Nucleus accumbens (tissue), 56 donors: Measurements from ENCODE around the gene CAPN5.
"Not testable (repeated sequence)": the region's sequence is repeated elsewhere in the genome, so short reads cannot be mapped to it uniquely, and the experiment has no call there.

ENCODE experiments used
- DNase-seq, 56 donors: peaks; one replicate each; lab custom pipeline; 2025; lab: John Stamatoyannopoulos, UW

The CAPN5 gene

DNA sequence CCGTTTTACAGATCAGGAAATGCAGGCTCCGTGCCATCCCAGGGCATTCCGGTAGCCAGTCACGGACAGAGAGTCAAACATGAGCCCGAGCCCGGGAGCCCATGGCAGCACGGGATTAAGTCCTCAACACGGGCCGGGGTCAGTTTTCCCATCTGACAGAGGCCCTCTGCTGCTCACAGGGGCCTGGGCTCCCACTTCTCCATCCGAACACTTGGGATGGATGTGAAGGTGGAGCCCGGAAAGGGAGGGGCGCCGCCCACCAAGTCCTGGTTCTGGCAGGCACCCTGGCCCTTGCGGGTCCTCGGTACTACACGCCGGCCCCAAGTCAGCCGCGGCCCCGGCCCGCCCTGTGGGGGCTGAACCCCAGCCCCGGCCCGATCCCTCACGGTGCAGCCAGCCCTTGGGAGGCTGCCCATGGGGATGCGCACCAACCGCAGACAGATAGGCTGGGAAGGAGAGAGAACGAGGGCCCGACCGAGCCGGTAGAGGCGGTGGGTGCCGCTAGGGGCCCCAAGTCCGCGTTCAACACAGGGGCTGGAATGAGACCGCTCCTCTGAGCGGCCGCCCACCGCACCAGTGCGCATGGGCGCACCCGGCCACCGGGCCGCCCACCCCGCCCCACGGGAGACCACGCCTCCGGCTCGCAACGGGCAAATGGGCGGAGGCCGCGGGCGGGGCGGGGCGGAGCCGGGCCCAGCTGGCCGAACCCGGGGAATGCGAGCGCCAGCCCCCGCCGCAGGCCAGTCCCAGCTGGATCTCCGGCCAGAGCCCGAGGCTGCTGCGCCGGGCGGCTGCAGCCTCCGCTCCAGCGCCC, at the start of gene CAPN5:
CAPN5 (plus strand) TSS at position 743 of the 814 bp plus-strand sequence. CDS start 17,916 bp downstream, outside the sequence.
- peak in 55 of 56 donors; percentile 51 to 96 (median 88) for DNase-seq

- DNase-seq: not testable (repeated sequence)
Observed at GRCh38 chr11:77018396-77018924, 48.3 kb upstream of the CAPN5 start.

GRCh38 chr11:77019976-77020595, 46.7 kb upstream of the CAPN5 start:
- no peak for DNase-seq

- DNase-seq: no peak
Observed at GRCh38 chr11:77020734-77021133, 46.0 kb upstream of the CAPN5 start.

DNA sequence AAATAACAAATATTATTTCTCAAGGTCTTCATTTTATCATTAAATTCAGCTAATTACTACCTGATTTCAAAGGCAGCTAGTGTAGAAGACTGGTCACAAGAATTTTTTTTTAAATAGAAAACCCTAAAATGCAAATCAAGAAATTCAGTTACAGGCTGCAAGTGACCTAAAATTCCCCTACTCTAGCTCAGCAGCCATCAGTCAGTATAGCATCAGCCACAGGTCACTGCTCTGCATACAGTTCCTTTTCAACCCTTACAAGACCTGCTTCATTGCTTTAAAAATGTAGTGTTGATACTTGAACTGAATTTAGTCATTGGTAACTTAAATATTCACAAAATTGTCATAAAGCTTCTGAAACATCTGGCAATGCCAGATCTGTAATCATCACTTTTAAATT, 42.0 kb upstream of the CAPN5 start:
- DNase-seq: no peak

GRCh38 chr11:77026221-77026620, 40.5 kb upstream of the CAPN5 start:
- no peak for DNase-seq

DNA sequence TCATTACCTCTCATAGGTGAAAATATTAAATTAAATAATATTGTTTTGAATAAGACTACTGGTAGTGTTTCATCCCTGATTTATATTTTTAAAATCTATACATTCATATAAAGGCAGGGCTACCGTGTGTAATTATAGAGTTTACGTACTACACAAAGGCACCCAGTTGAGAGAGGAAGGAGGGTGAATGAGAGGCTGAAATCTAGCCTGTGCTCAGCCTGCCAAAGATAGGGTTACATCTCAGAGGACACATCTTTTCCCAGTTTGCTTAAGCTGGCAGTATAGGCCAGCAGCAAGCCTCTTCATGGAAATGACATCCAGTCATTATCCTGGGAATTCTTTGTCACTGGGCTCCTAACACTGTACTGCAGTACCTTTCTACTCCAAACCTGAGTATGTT, 40.0 kb upstream of the CAPN5 start:
- DNase-seq: no peak

DNA sequence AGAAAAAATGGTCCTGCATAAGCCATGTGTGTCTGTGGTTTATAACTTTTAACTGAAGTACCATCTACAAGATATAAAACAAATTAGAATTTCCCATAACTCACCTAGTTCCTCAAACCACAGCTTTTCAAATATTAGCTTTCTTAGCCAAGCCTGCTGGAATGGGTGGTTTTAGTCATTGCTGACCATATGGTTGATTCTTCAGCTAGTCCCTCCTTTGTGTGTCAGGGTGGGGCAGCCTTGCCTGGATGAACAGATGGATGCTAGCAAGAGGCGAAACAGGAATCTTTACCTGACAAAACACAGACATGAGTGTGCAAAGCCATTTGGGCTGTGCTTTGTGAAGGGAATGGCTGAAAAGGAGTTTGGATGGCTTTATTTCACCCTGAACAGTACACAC, 39.5 kb upstream of the CAPN5 start:
- no peak for DNase-seq

- DNase-seq: no peak
Observed at GRCh38 chr11:77029829-77030228, 36.9 kb upstream of the CAPN5 start.

DNA sequence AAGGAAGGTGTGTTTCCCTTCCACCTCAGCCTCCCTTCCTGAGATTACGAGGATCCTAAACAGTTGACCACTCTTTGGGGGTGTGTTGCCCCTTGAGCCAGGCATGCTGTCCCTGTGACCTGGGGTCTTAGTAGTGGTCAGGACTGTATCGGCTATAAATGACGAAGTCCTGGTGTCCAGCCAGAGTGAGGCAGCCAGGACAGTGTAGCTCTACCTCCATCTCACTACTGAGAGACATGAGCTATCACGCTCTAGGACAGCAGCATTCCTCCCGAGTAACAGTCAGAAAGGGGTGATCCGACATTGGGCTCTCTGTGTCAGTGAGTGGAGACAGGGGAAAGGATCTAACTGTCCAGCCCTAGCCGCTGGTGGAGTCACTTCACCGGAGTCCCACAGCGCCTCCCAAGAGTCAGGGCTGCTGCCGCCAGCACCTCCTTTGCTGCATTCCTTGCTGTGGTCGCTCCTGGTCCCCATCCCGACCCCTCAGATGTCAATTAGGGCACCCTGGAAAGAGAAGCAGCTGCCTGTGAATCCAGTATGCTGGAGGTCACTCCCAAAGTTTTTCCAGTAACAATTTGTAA, 35.8 kb upstream of the CAPN5 start:
- DNase-seq: no peak

GRCh38 chr11:77031599-77031998, 35.2 kb upstream of the CAPN5 start:
- no peak for DNase-seq

- no peak for DNase-seq
Observed at GRCh38 chr11:77035039-77035438, 31.7 kb upstream of the CAPN5 start.

- DNase-seq: no peak
Observed at GRCh38 chr11:77035580-77035979, 31.2 kb upstream of the CAPN5 start.

DNA sequence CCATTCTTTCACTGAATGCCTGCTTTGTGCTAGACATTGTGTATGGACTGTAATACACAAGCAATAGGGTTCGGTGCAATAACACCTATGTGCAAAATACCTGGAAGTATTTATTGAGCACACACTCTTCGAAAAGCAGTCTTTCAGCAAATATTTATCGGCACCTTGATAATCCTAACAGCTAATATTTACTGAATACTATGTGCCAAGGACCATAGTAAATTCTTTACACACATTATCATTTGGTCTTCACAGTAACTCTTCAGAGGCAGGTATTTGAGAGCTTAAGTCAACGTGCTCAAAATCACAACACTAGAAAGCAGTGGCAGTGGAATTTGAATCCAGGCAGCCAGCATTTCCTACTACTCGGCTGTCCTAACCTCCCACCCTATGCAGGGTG, 30.4 kb upstream of the CAPN5 start:
- no peak for DNase-seq

- DNase-seq: no peak
Observed at GRCh38 chr11:77037057-77037456, 29.7 kb upstream of the CAPN5 start.

- no peak for DNase-seq
Observed at GRCh38 chr11:77038029-77038824, 28.5 kb upstream of the CAPN5 start.

- no peak for DNase-seq
Observed at GRCh38 chr11:77038825-77039326, 27.9 kb upstream of the CAPN5 start.

DNA sequence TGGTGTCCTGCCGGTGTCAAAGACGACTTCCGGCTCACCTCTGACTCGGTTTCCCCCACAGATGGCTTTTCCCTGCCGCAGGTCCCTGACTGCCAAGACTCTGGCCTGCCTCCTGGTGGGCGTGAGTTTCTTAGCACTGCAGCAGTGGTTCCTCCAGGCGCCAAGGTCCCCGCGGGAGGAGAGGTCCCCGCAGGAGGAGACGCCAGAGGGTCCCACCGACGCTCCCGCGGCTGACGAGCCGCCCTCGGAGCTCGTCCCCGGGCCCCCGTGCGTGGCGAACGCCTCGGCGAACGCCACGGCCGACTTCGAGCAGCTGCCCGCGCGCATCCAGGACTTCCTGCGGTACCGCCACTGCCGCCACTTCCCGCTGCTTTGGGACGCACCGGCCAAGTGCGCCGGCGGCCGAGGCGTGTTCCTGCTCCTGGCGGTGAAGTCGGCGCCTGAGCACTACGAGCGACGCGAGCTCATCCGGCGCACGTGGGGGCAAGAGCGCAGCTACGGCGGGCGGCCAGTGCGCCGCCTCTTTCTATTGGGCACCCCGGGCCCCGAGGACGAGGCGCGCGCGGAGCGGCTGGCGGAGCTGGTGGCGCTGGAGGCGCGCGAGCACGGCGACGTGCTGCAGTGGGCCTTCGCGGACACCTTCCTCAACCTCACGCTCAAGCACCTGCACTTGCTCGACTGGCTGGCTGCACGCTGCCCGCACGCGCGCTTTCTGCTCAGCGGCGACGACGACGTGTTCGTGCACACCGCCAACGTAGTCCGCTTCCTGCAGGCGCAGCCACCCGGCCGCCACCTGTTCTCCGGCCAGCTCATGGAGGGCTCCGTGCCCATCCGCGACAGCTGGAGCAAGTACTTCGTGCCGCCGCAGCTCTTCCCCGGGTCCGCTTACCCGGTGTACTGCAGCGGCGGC, 27.0 kb upstream of the CAPN5 start:
- peak in 4 of 56 donors; percentile 7 to 36 (median 21) for DNase-seq

- no peak for DNase-seq
Observed at GRCh38 chr11:77040401-77040777, 26.4 kb upstream of the CAPN5 start.
